ENCODE results near the gene ELK1. TPM values are rescaled to one million over a fixed set of nuclear protein-coding genes. Genes with fewer than 3 reads are reported as not detected.

The ELK1 gene
- total RNA-seq, 5 donors from 2014 or later (not counting 1 experiment from before 2014, with no cell fraction given), result 28.5 to 40.0 (median 36.0) TPM

GRCh38 chrX:47619486-47620302, 30.7 kb downstream of the ELK1 start, which contains the start of gene SYN1:
TSS of gene SYN1 (minus strand) at chrX:47619857. CDS start at chrX:47619728, 129 bp downstream.
- POLR2A ChIA-PET, result no interaction called here
- no peaks in the 10 kb centered on the region for H3K9me3 ChIP-seq
- CTCF ChIA-PET, result no interaction called here

GRCh38 chrX:47618923-47619485, 31.4 kb downstream of the ELK1 start:
- H3K4me1 ChIP-seq (ENCODE audit: control insufficient read depth in 1 of 2, extremely low read depth in 1 of 2, insufficient read depth in 2 of 2, low read length in 2 of 2), result peaks cover 3 to 22% of the 10 kb centered on the region in 2 experiments
- ATAC-seq (replicated peaks in 1 of 4), result no peak
- WGBS (ENCODE audit: insufficient coverage), result 47% methylated on average over 13 of the region's 32 CpGs
- Mint-ChIP-seq H3K4me3 (peak overlapping the region; percentile 25 to 64 (median 59)), H3K27me3 (peaks cover 9 to 10% of the 10 kb centered on the region in 2 donors), H3K4me1 (peaks cover 9 to 18% (median 12%) of the 10 kb centered on the region in 3 donors), H3K9me3 (no peaks in the 10 kb centered on the region), H3K36me3 (no peaks in the 10 kb centered on the region), H3K27ac (no peak overlapping the region)
- H3K27me3 ChIP-seq (replicated peaks in 1 of 2; ENCODE audit: control insufficient read depth in 2 of 2, extremely low read depth in 1 of 2, insufficient read depth in 2 of 2, low read length in 1 of 2), result peaks cover 0 to 6% of the 10 kb centered on the region in 2 experiments
- no peak overlapping the region for H3K4me3 ChIP-seq (ENCODE audit: control insufficient read depth in 1 of 2, extremely low read depth in 1 of 2, low read length in 1 of 2)
- H3K9me3 ChIP-seq, result no peaks in the 10 kb centered on the region
- no peak overlapping the region for H3K27ac ChIP-seq (ENCODE audit: low read length)
- ChIA-PET CTCF (no interaction called here), POLR2A (no interaction called here)
- DNase-seq, result no peak
- no peaks in the 10 kb centered on the region for H3K36me3 ChIP-seq (ENCODE audit: control insufficient read depth in 2 of 2, extremely low read depth in 1 of 2, insufficient read depth in 1 of 2, low read length in 1 of 2)

More at GRCh38 chrX:47619486-47620302, 30.7 kb downstream of the ELK1 start, which contains the start of gene SYN1:
- H3K27ac Mint-ChIP-seq, result no peak within 1 kb of the TSS
- Histone ChIP-seq H3K4me1 (ENCODE audit: control insufficient read depth in 1 of 2, extremely low read depth in 1 of 2, insufficient read depth in 2 of 2, low read length in 2 of 2) (peaks cover 3 to 25% of the 10 kb centered on the region in 2 experiments), H3K27me3 (replicated peaks in 1 of 2; ENCODE audit: control insufficient read depth in 2 of 2, extremely low read depth in 1 of 2, insufficient read depth in 2 of 2, low read length in 1 of 2) (peaks cover 0 to 6% of the 10 kb centered on the region in 2 experiments), H3K4me3 (ENCODE audit: control insufficient read depth in 1 of 2, extremely low read depth in 1 of 2, low read length in 1 of 2) (peak within 1 kb of the TSS; percentile 17 to 37), H3K27ac (ENCODE audit: low read length) (no peak within 1 kb of the TSS), H3K36me3 (ENCODE audit: control insufficient read depth in 2 of 2, extremely low read depth in 1 of 2, insufficient read depth in 1 of 2, low read length in 1 of 2) (no peaks in the 10 kb centered on the region)
- WGBS (ENCODE audit: insufficient coverage), result 1% methylated on average over 38 of the region's 88 CpGs
- peak; percentile 48 to 91 (median 71) for DNase-seq
- peaks cover 9 to 10% of the 10 kb centered on the region in 2 donors for H3K27me3 Mint-ChIP-seq
- H3K4me1 Mint-ChIP-seq, result peaks cover 11 to 20% (median 15%) of the 10 kb centered on the region in 3 donors
- no peaks in the 10 kb centered on the region for H3K9me3 Mint-ChIP-seq
- ATAC-seq (replicated peaks in 1 of 4), result peak; percentile 78 to 88 (median 81)
- H3K4me3 Mint-ChIP-seq, result peak within 1 kb of the TSS; percentile 25 to 64 (median 59)
- no peaks in the 10 kb centered on the region for H3K36me3 Mint-ChIP-seq

GRCh38 chrX:47614618-47615017, 35.7 kb downstream of the ELK1 start:
- no peak overlapping the region for H3K27ac ChIP-seq (ENCODE audit: low read length)
- POLR2A ChIA-PET, result no interaction called here

GRCh38 chrX:47613082-47613481, 37.3 kb downstream of the ELK1 start:
- Mint-ChIP-seq H3K27ac (no peak overlapping the region), H3K9me3 (no peaks in the 10 kb centered on the region), H3K36me3 (no peaks in the 10 kb centered on the region), H3K4me1 (peaks cover 2 to 4% (median 3%) of the 10 kb centered on the region in 3 donors), H3K27me3 (peaks cover 0 to 23% of the 10 kb centered on the region in 2 donors), H3K4me3 (no peak overlapping the region)
- ChIA-PET CTCF (no interaction called here), POLR2A (interaction anchor here in 1 of 2 donors (0.7 kb wide), 1 partner anchor 334 kb away, joined by 11 read pairs; no protein-coding TSS in a partner anchor)
- no peaks in the 10 kb centered on the region for H3K27me3 ChIP-seq (replicated peaks in 1 of 2; ENCODE audit: control insufficient read depth in 2 of 2, extremely low read depth in 1 of 2, insufficient read depth in 2 of 2, low read length in 1 of 2)
- no peaks in the 10 kb centered on the region for H3K9me3 ChIP-seq
- H3K36me3 ChIP-seq (ENCODE audit: control insufficient read depth in 2 of 2, extremely low read depth in 1 of 2, insufficient read depth in 1 of 2, low read length in 1 of 2), result no peaks in the 10 kb centered on the region
- no peak overlapping the region for H3K4me3 ChIP-seq (ENCODE audit: control insufficient read depth in 1 of 2, extremely low read depth in 1 of 2, low read length in 1 of 2)
- WGBS (ENCODE audit: insufficient coverage), result no CpG with 5 or more reads among the region's 8 CpGs
- ATAC-seq (replicated peaks in 1 of 4), result no peak
- peaks cover 0 to 2% of the 10 kb centered on the region in 2 experiments for H3K4me1 ChIP-seq (ENCODE audit: control insufficient read depth in 1 of 2, extremely low read depth in 1 of 2, insufficient read depth in 2 of 2, low read length in 2 of 2)
- DNase-seq, result no peak
- H3K27ac ChIP-seq (ENCODE audit: low read length), result no peak overlapping the region

More at GRCh38 chrX:47614618-47615017, 35.7 kb downstream of the ELK1 start:
- no peak overlapping the region for H3K4me3 ChIP-seq (ENCODE audit: control insufficient read depth in 1 of 2, extremely low read depth in 1 of 2, low read length in 1 of 2)
- Mint-ChIP-seq H3K27me3 (peaks cover 0 to 25% of the 10 kb centered on the region in 2 donors), H3K9me3 (no peaks in the 10 kb centered on the region), H3K36me3 (no peaks in the 10 kb centered on the region), H3K4me3 (no peak overlapping the region), H3K27ac (no peak overlapping the region), H3K4me1 (peaks cover 0 to 4% (median 0%) of the 10 kb centered on the region in 3 donors)
- ATAC-seq (replicated peaks in 1 of 4), result no peak
- H3K36me3 ChIP-seq (ENCODE audit: control insufficient read depth in 2 of 2, extremely low read depth in 1 of 2, insufficient read depth in 1 of 2, low read length in 1 of 2), result no peaks in the 10 kb centered on the region
- no peak for DNase-seq
- CTCF ChIA-PET, result no interaction called here
- WGBS (ENCODE audit: insufficient coverage), result 86% methylated on average over 2 of the region's 5 CpGs
- H3K9me3 ChIP-seq, result no peaks in the 10 kb centered on the region
- peaks cover 0 to 7% of the 10 kb centered on the region in 2 experiments for H3K4me1 ChIP-seq (ENCODE audit: control insufficient read depth in 1 of 2, extremely low read depth in 1 of 2, insufficient read depth in 2 of 2, low read length in 2 of 2)
- no peaks in the 10 kb centered on the region for H3K27me3 ChIP-seq (replicated peaks in 1 of 2; ENCODE audit: control insufficient read depth in 2 of 2, extremely low read depth in 1 of 2, insufficient read depth in 2 of 2, low read length in 1 of 2)

GRCh38 chrX:47612418-47612817, 37.9 kb downstream of the ELK1 start:
- Histone ChIP-seq H3K27ac (ENCODE audit: low read length) (no peak overlapping the region), H3K4me3 (ENCODE audit: control insufficient read depth in 1 of 2, extremely low read depth in 1 of 2, low read length in 1 of 2) (no peak overlapping the region), H3K9me3 (no peaks in the 10 kb centered on the region), H3K27me3 (replicated peaks in 1 of 2; ENCODE audit: control insufficient read depth in 2 of 2, extremely low read depth in 1 of 2, insufficient read depth in 2 of 2, low read length in 1 of 2) (no peaks in the 10 kb centered on the region), H3K4me1 (ENCODE audit: control insufficient read depth in 1 of 2, extremely low read depth in 1 of 2, insufficient read depth in 2 of 2, low read length in 2 of 2) (peaks cover 0 to 2% of the 10 kb centered on the region in 2 experiments), H3K36me3 (ENCODE audit: control insufficient read depth in 2 of 2, extremely low read depth in 1 of 2, insufficient read depth in 1 of 2, low read length in 1 of 2) (no peaks in the 10 kb centered on the region)
- no peaks in the 10 kb centered on the region for H3K9me3 Mint-ChIP-seq
- H3K36me3 Mint-ChIP-seq, result no peaks in the 10 kb centered on the region
- peaks cover 0 to 20% of the 10 kb centered on the region in 2 donors for H3K27me3 Mint-ChIP-seq
- ChIA-PET POLR2A (interaction anchor here in 1 of 2 donors (0.7 kb wide), 1 partner anchor 335 kb away, joined by 11 read pairs; no protein-coding TSS in a partner anchor), CTCF (no interaction called here)
- H3K4me3 Mint-ChIP-seq, result no peak overlapping the region
- ATAC-seq (replicated peaks in 1 of 4), result no peak
- H3K27ac Mint-ChIP-seq, result no peak overlapping the region
- H3K4me1 Mint-ChIP-seq, result peaks cover 2 to 8% (median 3%) of the 10 kb centered on the region in 3 donors
- DNase-seq, result no peak

- H3K27me3 Mint-ChIP-seq, result peaks cover 0 to 19% of the 10 kb centered on the region in 2 donors
- DNase-seq (no peak), ATAC-seq (replicated peaks in 1 of 4) (no peak)
- peaks cover 2 to 8% (median 3%) of the 10 kb centered on the region in 3 donors for H3K4me1 Mint-ChIP-seq
- Histone ChIP-seq H3K27me3 (replicated peaks in 1 of 2; ENCODE audit: control insufficient read depth in 2 of 2, extremely low read depth in 1 of 2, insufficient read depth in 2 of 2, low read length in 1 of 2) (no peaks in the 10 kb centered on the region), H3K36me3 (ENCODE audit: control insufficient read depth in 2 of 2, extremely low read depth in 1 of 2, insufficient read depth in 1 of 2, low read length in 1 of 2) (no peaks in the 10 kb centered on the region), H3K4me1 (ENCODE audit: control insufficient read depth in 1 of 2, extremely low read depth in 1 of 2, insufficient read depth in 2 of 2, low read length in 2 of 2) (peaks cover 0 to 2% of the 10 kb centered on the region in 2 experiments), H3K27ac (ENCODE audit: low read length) (no peak overlapping the region), H3K4me3 (ENCODE audit: control insufficient read depth in 1 of 2, extremely low read depth in 1 of 2, low read length in 1 of 2) (no peak overlapping the region), H3K9me3 (no peaks in the 10 kb centered on the region)
- WGBS (ENCODE audit: insufficient coverage), result 100% methylated on average over 1 of the region's 2 CpGs
- H3K4me3 Mint-ChIP-seq, result no peak overlapping the region
- ChIA-PET CTCF (no interaction called here), POLR2A (no interaction called here)
- H3K9me3 Mint-ChIP-seq, result no peaks in the 10 kb centered on the region
- no peaks in the 10 kb centered on the region for H3K36me3 Mint-ChIP-seq
- H3K27ac Mint-ChIP-seq, result no peak overlapping the region
Measured at GRCh38 chrX:47611926-47612325, 38.4 kb downstream of the ELK1 start.
